ENCODE results near the gene RSPH6A. TPM values are rescaled to one million over a fixed set of nuclear protein-coding genes. Genes with fewer than 3 reads are reported as not detected.
A peak's percentile ranks its signal among the peaks of the same experiment; 100 is the strongest.

RSPH6A gene
- polyA plus RNA-seq, 3 donors = not detected

DNA sequence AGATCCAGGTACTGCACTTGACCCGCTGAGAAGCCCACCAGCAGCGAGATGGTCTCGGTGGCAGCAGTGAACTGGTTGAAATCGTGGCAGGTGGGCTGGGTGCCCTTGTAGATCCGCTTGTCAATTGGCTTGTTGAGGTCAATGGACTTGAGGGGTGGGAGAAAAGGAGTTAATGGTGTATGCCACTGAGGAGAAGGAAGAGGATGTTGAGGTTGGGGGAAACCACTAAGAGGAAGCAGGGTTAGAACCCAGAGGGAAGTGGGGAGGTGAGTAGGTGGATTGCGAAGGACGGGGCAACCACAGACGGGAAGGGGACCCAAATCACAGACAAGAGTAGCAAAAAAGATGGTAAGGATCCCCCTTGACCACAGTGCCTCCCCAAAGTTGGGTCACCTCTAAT lies 24.2 kb downstream of the RSPH6A start:
- Histone ChIP-seq H3K27me3 (ENCODE audit: control insufficient read depth in 2 of 2, insufficient read depth in 2 of 2, low read length in 2 of 2) (peaks cover 67 to 80% of the 10 kb centered on the region in 2 donors), H3K4me2 (replicated peaks; ENCODE audit: extremely low read depth, low read length, poor library complexity, severe bottlenecking) (peak overlapping the region; percentile 70), H3K4me1 (ENCODE audit: control insufficient read depth in 1 of 2, insufficient read depth in 2 of 2, low read length in 2 of 2) (peaks cover 35 to 41% of the 10 kb centered on the region in 2 donors), H3K4me3 (replicated peaks in 1 of 3; ENCODE audit: low read depth in 2 of 3, low read length in 3 of 3) (peak overlapping the region in 1 of 3 experiments; percentile 59), H3K36me3 (replicated peaks in 1 of 2; ENCODE audit: control insufficient read depth in 1 of 2, insufficient read depth in 2 of 2, low read length in 2 of 2) (no peaks in the 10 kb centered on the region), H3K9me3 (replicated peaks in 1 of 2; ENCODE audit: control insufficient read depth in 1 of 2, insufficient read depth in 1 of 2, low read length in 2 of 2) (peaks cover 6 to 35% of the 10 kb centered on the region in 2 donors), H3K79me2 (ENCODE audit: insufficient read depth, low read length) (no peaks in the 10 kb centered on the region), H3K9ac (ENCODE audit: insufficient read depth, low read length, poor library complexity, severe bottlenecking) (no peak overlapping the region), H4K20me1 (ENCODE audit: insufficient read depth, low read length) (peaks cover 83% of the 10 kb centered on the region), H3K27ac (ENCODE audit: low read depth in 1 of 2, low read length in 2 of 2) (no peak overlapping the region), H2AFZ (ENCODE audit: insufficient read depth, low read depth, low read length, poor library complexity, severe bottlenecking) (no peak overlapping the region)
- H3K4me1 Mint-ChIP-seq = peaks cover 33% of the 10 kb centered on the region
- peak overlapping the region; percentile 76 to 82 for H3K4me3 Mint-ChIP-seq
- peaks cover 9 to 66% (median 37%) of the 10 kb centered on the region in 7 donors for H3K9me3 Mint-ChIP-seq
- peak overlapping the region in 4 of 7 donors; percentile 67 to 86 (median 84) for H3K27ac Mint-ChIP-seq
- WGBS (ENCODE audit: insufficient coverage) = 2% methylated on average over 5 of the region's 8 CpGs
- H3K36me3 Mint-ChIP-seq = peaks cover 32 to 37% of the 10 kb centered on the region in 2 donors
- TF ChIP-seq CTCF (IDR thresholded peaks at IDR 0.05) = no peak
- H3K27me3 Mint-ChIP-seq (ENCODE audit: low read depth in 3 of 3) = peaks cover 84 to 93% (median 91%) of the 10 kb centered on the region in 3 donors
- intact Hi-C loops (cut with micrococcal nuclease) = no loop called here
- peak; percentile 78 to 96 (median 88) for DNase-seq

DNA sequence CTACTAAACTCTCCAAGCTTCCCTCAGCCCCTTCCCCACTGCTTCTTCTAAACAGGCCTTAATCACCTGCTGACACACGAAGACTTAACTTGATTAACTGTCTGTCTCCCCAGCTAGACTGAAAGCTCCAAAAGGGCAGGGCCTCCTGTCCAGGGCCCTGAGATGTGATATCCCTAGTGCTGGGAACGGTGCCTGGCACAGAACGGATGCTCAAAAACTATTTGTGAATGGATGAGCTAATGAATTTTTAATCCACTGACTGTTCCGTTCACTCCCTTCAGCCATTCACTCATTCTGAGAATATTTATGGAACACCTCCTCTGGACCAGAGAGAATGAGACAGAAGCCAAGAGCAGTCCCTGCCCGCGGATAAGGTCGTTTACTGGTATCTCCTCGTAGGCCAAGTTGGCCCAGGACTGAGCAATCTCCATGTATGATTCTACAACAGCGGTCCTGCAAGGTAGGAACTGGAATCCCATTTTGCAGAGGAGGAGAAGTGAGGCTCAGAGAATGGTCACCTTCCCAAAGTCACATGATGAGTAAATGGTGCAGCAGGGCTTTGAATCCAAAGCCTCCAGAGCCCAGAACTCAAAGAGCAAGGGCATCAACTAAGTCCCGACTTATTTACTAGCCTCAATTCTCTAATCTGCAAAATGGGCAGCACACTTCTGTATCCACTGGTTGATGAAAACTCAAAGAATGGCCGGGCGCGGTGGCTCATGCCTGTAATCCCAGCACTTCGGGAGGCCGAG lies 25.9 kb downstream of the RSPH6A start:
- Histone ChIP-seq H2AFZ (ENCODE audit: insufficient read depth, low read depth, low read length, poor library complexity, severe bottlenecking) (no peak overlapping the region), H3K4me3 (replicated peaks in 1 of 3; ENCODE audit: low read depth in 2 of 3, low read length in 3 of 3) (no peak overlapping the region), H3K4me2 (replicated peaks; ENCODE audit: extremely low read depth, low read length, poor library complexity, severe bottlenecking) (no peak overlapping the region), H4K20me1 (ENCODE audit: insufficient read depth, low read length) (peaks cover 89% of the 10 kb centered on the region), H3K9me3 (replicated peaks in 1 of 2; ENCODE audit: control insufficient read depth in 1 of 2, insufficient read depth in 1 of 2, low read length in 2 of 2) (peaks cover 9 to 25% of the 10 kb centered on the region in 2 donors), H3K27me3 (ENCODE audit: control insufficient read depth in 2 of 2, insufficient read depth in 2 of 2, low read length in 2 of 2) (peaks cover 60 to 80% of the 10 kb centered on the region in 2 donors), H3K9ac (ENCODE audit: insufficient read depth, low read length, poor library complexity, severe bottlenecking) (no peak overlapping the region), H3K27ac (ENCODE audit: low read depth in 1 of 2, low read length in 2 of 2) (no peak overlapping the region), H3K4me1 (ENCODE audit: control insufficient read depth in 1 of 2, insufficient read depth in 2 of 2, low read length in 2 of 2) (peaks cover 35 to 41% of the 10 kb centered on the region in 2 donors), H3K36me3 (replicated peaks in 1 of 2; ENCODE audit: control insufficient read depth in 1 of 2, insufficient read depth in 2 of 2, low read length in 2 of 2) (no peaks in the 10 kb centered on the region), H3K79me2 (ENCODE audit: insufficient read depth, low read length) (no peaks in the 10 kb centered on the region)
- 97% methylated on average over 12 of the region's 15 CpGs for WGBS (ENCODE audit: insufficient coverage)
- Mint-ChIP-seq H3K36me3 (peaks cover 30 to 33% of the 10 kb centered on the region in 2 donors), H3K27ac (no peak overlapping the region), H3K9me3 (peaks cover 7 to 51% (median 29%) of the 10 kb centered on the region in 7 donors), H3K4me1 (peaks cover 33% of the 10 kb centered on the region), H3K27me3 (ENCODE audit: low read depth in 3 of 3) (peaks cover 84 to 93% (median 90%) of the 10 kb centered on the region in 3 donors), H3K4me3 (peak overlapping the region in 1 of 2 donors; percentile 86)
- no peak for TF ChIP-seq CTCF (IDR thresholded peaks at IDR 0.05)
- DNase-seq = no peak
- intact Hi-C loops (cut with micrococcal nuclease) = no loop called here
